Aorta (tissue), 5 donors: ENCODE measurements around the gene WASHC3. TPM values are rescaled to one million over a fixed set of nuclear protein-coding genes. Genes with fewer than 3 reads are reported as not detected.
A peak's percentile ranks its signal among the peaks of the same experiment; 100 is the strongest.
"Not testable (repeated sequence)": the region's sequence is repeated elsewhere in the genome, so short reads cannot be mapped to it uniquely, and the experiment has no call there.

Experiments used
- ATAC-seq: fragments of 200-7000 bp; cut with Tn5 transposase; one replicate; pipeline ENCODE4 v1.9.1; 2022; ENCODE audit warnings: moderate library complexity; ENCODE audit not compliant: low FRiP score
- DNase-seq, 2 donors: peaks; one replicate each; pipeline ENCODE4 v3.0.0-alpha.2; 2020
- H3K27ac ChIP-seq, 2 donors: one replicate each; pipeline ENCODE4 v1.5.1; 2013; ENCODE audit warnings: low read length in 2 of 2, mild to moderate bottlenecking in 2 of 2, moderate library complexity in 2 of 2, control low read depth in 1 of 2, inconsistent platforms in 1 of 2, low read depth in 1 of 2
- H3K27me3 ChIP-seq, 2 donors: one replicate each; pipeline ENCODE4 v1.6.1; 2013; ENCODE audit warnings: control low read depth in 1 of 2, low read length in 1 of 2, mild to moderate bottlenecking in 1 of 2, moderate library complexity in 1 of 2; ENCODE audit not compliant: insufficient read depth in 2 of 2, control insufficient read depth in 1 of 2
- H3K36me3 ChIP-seq, 2 donors: one replicate each; pipeline ENCODE4 v1.6.1; 2013; ENCODE audit warnings: control low read depth in 1 of 2, low read length in 1 of 2, mild to moderate bottlenecking in 1 of 2; ENCODE audit not compliant: insufficient read depth in 2 of 2, control insufficient read depth in 1 of 2
- H3K4me1 ChIP-seq, 2 donors: one replicate each; pipeline ENCODE4 v1.6.1; 2013; ENCODE audit warnings: low read length in 2 of 2, control low read depth in 1 of 2, mild to moderate bottlenecking in 1 of 2, moderate library complexity in 1 of 2; ENCODE audit not compliant: insufficient read depth in 2 of 2, control insufficient read depth in 1 of 2
- H3K4me3 ChIP-seq, 2 donors: one replicate each; pipeline ENCODE4 v1.5.1; 2013; ENCODE audit warnings: low read length in 2 of 2, control low read depth in 1 of 2, mild to moderate bottlenecking in 1 of 2
- H3K9me3 ChIP-seq: one replicate; pipeline ENCODE4 v1.6.1; 2013; ENCODE audit warnings: mild to moderate bottlenecking, low read length; ENCODE audit not compliant: control insufficient read depth
- WGBS, 2 donors: extraction: QIAGEN DNeasy Blood & Tissue Kit; methylation state at CpG; one replicate each; pipeline ENCODE4 v1.1.7; 2013; 5-methylcytosine and 5-hydroxymethylcytosine counted together
- intact Hi-C, 2 donors: fragments of 100-400 bp; cut with DNase I; formaldehyde crosslinking; loops; one replicate each; pipeline versions ENCODE4 v1.14.2 to v1.15.0; 2022
- polyA plus RNA-seq, 2 donors: library from polyadenylated mRNA; stranded (reverse); fragments of 200-250 nt; gene quantifications; one replicate each; pipeline ENCODE4 v1.2.3, GENCODE V29; 2013
- total RNA-seq, 2 donors: library from RNA; stranded (reverse); fragmentation: NEBNext Ultra II Directional; extraction: Animal tissue kit (Norgen Biotek cat#: 25700); gene quantifications; one replicate each; pipeline ENCODE4 v1.2.1, GENCODE V29; 2021
- donor health status: healthy with polysubstance abuse.
- donor health status: Bipolar disorder and iron deficiency.
- donor health status: DM: no; HTN: no; CAD: no.
- donor health status: DM: no; HTN: no; CAD: no.
- donor health status: DM: yes; HTN: yes; CAD: no.

WASHC3 gene
- total and polyA plus RNA-seq, 4 donors: 36.9 to 70.7 (median 59.7) TPM

DNA sequence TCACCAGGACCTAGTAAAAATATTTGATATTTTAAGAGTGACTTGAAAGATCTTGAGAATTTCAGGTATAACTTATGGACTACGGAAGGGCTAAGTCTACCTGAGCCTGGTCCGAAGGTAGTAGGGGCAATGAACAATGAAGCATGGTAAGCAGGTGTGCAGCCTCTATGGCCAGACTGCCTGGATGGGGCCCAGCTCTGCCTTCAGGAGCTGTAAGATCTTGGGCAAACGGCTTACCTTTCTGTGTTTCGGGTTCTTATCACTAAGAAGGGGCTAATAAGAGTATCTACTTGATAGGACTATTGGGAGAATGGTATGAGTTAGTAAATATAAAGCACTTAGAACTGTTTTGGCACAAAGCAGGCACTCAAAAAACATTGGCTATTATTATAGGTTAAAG lies 19.1 kb upstream of the WASHC3 start:
- H3K27ac ChIP-seq: no peak overlapping the region
- H3K36me3 ChIP-seq: peaks cover 3 to 7% of the 10 kb centered on the region in 2 donors
- 91% methylated on average over 4 of the region's 4 CpGs for WGBS, 2 donors
- no peak for DNase-seq
- H3K4me3 ChIP-seq: no peak overlapping the region
- no peaks in the 10 kb centered on the region for H3K4me1 ChIP-seq
- intact Hi-C loops: no loop called here
- no peaks in the 10 kb centered on the region for H3K27me3 ChIP-seq
- ATAC-seq: no peak
- no peaks in the 10 kb centered on the region for H3K9me3 ChIP-seq

- ATAC-seq, H3K4me3 ChIP-seq, H3K27ac ChIP-seq, H3K36me3 ChIP-seq, DNase-seq, H3K9me3 ChIP-seq, H3K27me3 ChIP-seq, intact Hi-C loops, H3K4me1 ChIP-seq: not testable (repeated sequence)
- 88 to 89% methylated on average over 7 of the region's 7 CpGs for WGBS, 2 donors
Observed at GRCh38 chr12:102072092-102072491, 10.3 kb upstream of the WASHC3 start.

- 66 to 68% methylated on average over 3 of the region's 3 CpGs for WGBS, 2 donors
- Histone ChIP-seq H3K9me3 (no peaks in the 10 kb centered on the region), H3K4me3 (no peak overlapping the region), H3K27me3 (no peaks in the 10 kb centered on the region), H3K27ac (no peak overlapping the region), H3K4me1 (no peaks in the 10 kb centered on the region), H3K36me3 (no peaks in the 10 kb centered on the region)
- intact Hi-C loops: loop anchor here in 1 of 2 donors (10.0 kb wide), 1 partner anchor 55 kb away; the partner anchor contains the start of genes NUP37 and PARPBP
- no peak for ATAC-seq
- no peak for DNase-seq
Observed at GRCh38 chr12:102069707-102070106, 7.9 kb upstream of the WASHC3 start.

DNA sequence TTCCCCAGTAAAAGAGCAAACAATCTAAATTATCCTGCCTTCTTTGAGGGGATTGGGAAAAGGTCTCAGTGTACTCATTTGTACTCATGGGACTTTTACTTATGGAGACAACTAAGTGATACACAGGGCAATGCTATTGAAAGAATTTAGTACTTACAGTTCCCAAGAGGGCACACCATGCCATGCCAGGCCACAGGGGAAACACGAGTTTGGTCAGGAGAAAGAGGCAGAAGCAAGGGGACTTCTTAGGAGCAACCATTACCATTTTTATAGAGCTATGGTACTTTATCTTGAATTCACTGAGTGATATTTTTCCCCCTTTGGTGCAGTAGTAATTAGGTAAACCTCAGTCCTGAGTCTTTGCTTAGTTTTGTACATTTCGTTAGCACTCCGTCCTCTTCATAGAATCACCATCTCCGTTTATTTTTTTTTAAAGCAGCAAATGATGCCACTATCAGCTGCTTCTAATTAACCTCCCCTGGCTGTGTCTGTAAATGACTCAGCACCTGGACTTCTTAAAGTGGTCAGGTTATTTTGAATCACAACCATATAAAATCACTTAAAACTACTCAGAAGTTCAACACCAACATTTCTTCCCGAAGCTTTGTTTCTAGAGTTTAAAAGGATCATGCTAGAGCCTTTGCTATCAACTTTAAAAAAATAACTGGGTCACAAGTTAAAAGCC lies 5.9 kb upstream of the WASHC3 start:
- no peaks in the 10 kb centered on the region for H3K27me3 ChIP-seq
- H3K4me1 ChIP-seq: no peaks in the 10 kb centered on the region
- no peaks in the 10 kb centered on the region for H3K9me3 ChIP-seq
- intact Hi-C loops: loop anchor here in 1 of 2 donors (10.0 kb wide), 1 partner anchor 57 kb away; the partner anchor contains the start of genes NUP37 and PARPBP
- no peak overlapping the region for H3K27ac ChIP-seq
- 51 to 57% methylated on average over 5 of the region's 5 CpGs for WGBS, 2 donors
- no peaks in the 10 kb centered on the region for H3K36me3 ChIP-seq
- no peak overlapping the region for H3K4me3 ChIP-seq
- DNase-seq (no peak), ATAC-seq (no peak)

- DNase-seq: no peak
- Histone ChIP-seq H3K27ac (no peak overlapping the region), H3K36me3 (no peaks in the 10 kb centered on the region), H3K27me3 (no peaks in the 10 kb centered on the region), H3K4me3 (no peak overlapping the region), H3K9me3 (no peaks in the 10 kb centered on the region), H3K4me1 (no peaks in the 10 kb centered on the region)
- 85 to 86% methylated on average over 1 of the region's 1 CpG for WGBS, 2 donors
- intact Hi-C loops: loop anchor here (5.0 to 10.0 kb wide), 3 partner anchors 42 to 60 kb away; partner anchors contain the start of genes NUP37 (in 2 of the 2) and PARPBP (in 2 of the 2)
- no peak for ATAC-seq
Observed at GRCh38 chr12:102064476-102064875, 2.7 kb upstream of the WASHC3 start.

DNA sequence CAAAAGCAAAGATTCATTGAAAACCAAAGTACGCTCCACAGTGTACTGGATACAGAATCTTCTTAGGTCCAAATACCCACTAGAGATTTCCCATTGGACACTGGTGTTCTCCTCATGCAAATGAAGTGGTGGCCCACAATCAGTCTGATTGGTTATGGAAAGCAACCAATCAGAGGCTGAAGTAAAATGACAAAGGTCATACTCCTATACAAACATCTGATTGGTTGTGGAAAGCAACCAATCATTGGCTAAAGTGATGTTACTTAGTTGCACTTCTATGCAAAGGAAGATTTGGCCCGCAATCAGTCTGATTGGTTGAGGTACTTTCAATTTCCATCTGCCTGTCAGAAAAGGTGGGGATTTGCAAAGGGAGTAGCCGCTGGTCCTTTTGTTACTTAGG lies 1.3 kb upstream of the WASHC3 start:
- intact Hi-C loops: loop anchor here (5.0 to 10.0 kb wide), 3 partner anchors 41 to 62 kb away; partner anchors contain the start of genes NUP37 (in 2 of the 2) and PARPBP (in 2 of the 2)
- DNase-seq: no peak
- Histone ChIP-seq H3K27me3 (no peaks in the 10 kb centered on the region), H3K27ac (no peak overlapping the region), H3K4me3 (no peak overlapping the region), H3K36me3 (no peaks in the 10 kb centered on the region), H3K4me1 (no peaks in the 10 kb centered on the region), H3K9me3 (no peaks in the 10 kb centered on the region)
- 96 to 97% methylated on average over 3 of the region's 3 CpGs for WGBS, 2 donors
- no peak for ATAC-seq

GRCh38 chr12:102062419-102062806 lies 622 bp upstream of the WASHC3 start:
- no peaks in the 10 kb centered on the region for H3K27me3 ChIP-seq
- no peaks in the 10 kb centered on the region for H3K36me3 ChIP-seq
- no peak for DNase-seq
- H3K27ac ChIP-seq: no peak overlapping the region
- intact Hi-C loops: loop anchor here (5.0 to 10.0 kb wide), 3 partner anchors 40 to 62 kb away; partner anchors contain the start of genes NUP37 (in 2 of the 2) and PARPBP (in 2 of the 2)
- H3K4me3 ChIP-seq: no peak overlapping the region
- H3K9me3 ChIP-seq: no peaks in the 10 kb centered on the region
- H3K4me1 ChIP-seq: no peaks in the 10 kb centered on the region
- ATAC-seq: no peak
- 82 to 85% methylated on average over 11 of the region's 11 CpGs for WGBS, 2 donors

DNA sequence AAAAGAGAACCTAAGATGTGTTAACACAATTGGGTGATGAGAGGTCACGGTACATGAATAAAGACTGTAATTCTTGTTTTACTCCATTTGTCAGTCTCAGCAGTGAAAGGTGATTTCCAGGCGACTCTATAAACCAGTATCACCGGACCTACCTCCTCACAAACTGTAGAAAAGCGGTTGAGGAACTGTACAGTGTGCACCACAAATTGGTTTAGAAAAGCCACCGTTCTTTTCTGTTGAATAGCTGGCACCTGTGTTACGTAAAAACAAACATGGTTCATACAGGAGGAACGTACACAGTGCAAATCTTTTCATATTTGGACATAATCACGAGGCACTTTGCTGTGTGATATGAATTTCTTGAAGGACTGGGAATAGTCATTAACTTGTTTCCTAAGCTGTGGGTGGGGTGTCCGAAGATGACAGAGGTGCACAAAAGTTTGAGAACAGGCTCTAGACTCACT lies 663 bp downstream of the WASHC3 start:
- H3K27ac ChIP-seq: peak overlapping the region in 1 of 2 donors; percentile 88
- intact Hi-C loops: loop anchor here (5.0 to 10.0 kb wide), 3 partner anchors 39 to 64 kb away; partner anchors contain the start of genes NUP37 (in 2 of the 2) and PARPBP (in 2 of the 2)
- H3K4me3 ChIP-seq: peak overlapping the region; percentile 67 to 99
- WGBS, 2 donors: 27 to 30% methylated on average over 9 of the region's 9 CpGs
- H3K9me3 ChIP-seq: no peaks in the 10 kb centered on the region
- no peak for DNase-seq
- H3K4me1 ChIP-seq: no peaks in the 10 kb centered on the region
- no peaks in the 10 kb centered on the region for H3K36me3 ChIP-seq
- ATAC-seq: peak; percentile 28
- H3K27me3 ChIP-seq: no peaks in the 10 kb centered on the region

DNA sequence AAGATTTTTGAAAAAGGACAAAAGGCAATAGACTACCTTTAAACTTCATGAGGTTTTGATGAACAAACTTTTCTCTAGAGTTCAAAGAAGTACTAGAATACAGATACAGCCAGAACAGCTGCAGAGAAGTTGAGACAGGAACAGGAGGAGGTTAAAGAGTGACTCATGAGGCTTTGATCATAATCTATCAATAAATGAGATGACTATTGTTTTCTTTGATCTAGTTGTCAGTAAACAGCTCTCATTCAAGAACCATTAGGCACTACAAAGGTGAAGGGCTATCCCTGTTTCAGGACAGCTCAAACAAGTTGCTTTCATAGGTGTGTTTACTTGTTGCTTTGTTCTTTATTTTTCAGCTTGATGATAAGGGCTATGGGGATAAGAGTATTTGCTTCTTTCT lies 2.4 kb downstream of the WASHC3 start:
- no peaks in the 10 kb centered on the region for H3K36me3 ChIP-seq
- ATAC-seq: no peak
- DNase-seq: no peak

More for the DNA sequence above, 2.4 kb downstream of the WASHC3 start:
- Histone ChIP-seq H3K4me1 (no peaks in the 10 kb centered on the region), H3K4me3 (no peak overlapping the region), H3K9me3 (no peaks in the 10 kb centered on the region), H3K27ac (no peak overlapping the region), H3K27me3 (no peaks in the 10 kb centered on the region)
- intact Hi-C loops: no loop called here
